ENCODE data around the gene FRMD5. TPM values are rescaled to one million over a fixed set of nuclear protein-coding genes. Genes with fewer than 3 reads are reported as not detected.

Gene FRMD5
- total RNA-seq, 1 experiment from 2014 or later = 27.2 TPM

GRCh38 chr15:44093836-44094235 lies 101.2 kb downstream of the FRMD5 start:
- TF ChIP-seq CBX3 (IDR thresholded peaks at IDR 0.05; ENCODE audit: low read depth) = no peak
- no peak for TF ChIP-seq EZH2 (IDR thresholded peaks at IDR 0.05)
- no peak for TF ChIP-seq EZH2phosphoT487 (IDR thresholded peaks at IDR 0.05; ENCODE audit: borderline replicate concordance)
- no peak for TF ChIP-seq ZBTB33 (IDR thresholded peaks at IDR 0.05; ENCODE audit: extremely low read depth, insufficient replicate concordance, low read length)
- TF ChIP-seq YY1 (IDR thresholded peaks at IDR 0.05; ENCODE audit: extremely low read depth, insufficient replicate concordance, low read depth, low read length) = no peak
- TF ChIP-seq, protein P1, sequence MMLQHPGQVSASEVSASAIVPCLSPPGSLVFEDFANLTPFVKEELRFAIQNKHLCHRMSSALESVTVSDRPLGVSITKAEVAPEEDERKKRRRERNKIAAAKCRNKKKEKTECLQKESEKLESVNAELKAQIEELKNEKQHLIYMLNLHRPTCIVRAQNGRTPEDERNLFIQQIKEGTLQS (IDR thresholded peaks at IDR 0.05) = no peak
- no peak for TF ChIP-seq SP1 (IDR thresholded peaks at IDR 0.05; ENCODE audit: low read depth)
- TF ChIP-seq ELF1 (IDR thresholded peaks at IDR 0.05; ENCODE audit: borderline replicate concordance, low read depth) = no peak
- TF ChIP-seq CEBPB (IDR thresholded peaks at IDR 0.05; ENCODE audit: low read depth) = no peak
- TF ChIP-seq EGR1 (IDR thresholded peaks at IDR 0.05; ENCODE audit: low read depth) = no peak
- no peak for TF ChIP-seq ZNF274 (IDR thresholded peaks at IDR 0.05; ENCODE audit: low read depth, low read length)
- TF ChIP-seq SRF (IDR thresholded peaks at IDR 0.05; ENCODE audit: low read depth) = no peak
- TF ChIP-seq POLR2AphosphoS5 (IDR thresholded peaks at IDR 0.05; ENCODE audit: low read depth, low read length) = no peak
- TF ChIP-seq RAD21 (IDR thresholded peaks at IDR 0.05; ENCODE audit: low read depth) = no peak
- intact Hi-C loops (cut with micrococcal nuclease) = no loop called here
- DNase-seq (ENCODE audit: low read depth, low spot score) (no peak), ATAC-seq (no peak)
- no peaks in the 10 kb centered on the region for H3K27me3 ChIP-seq (ENCODE audit: insufficient read depth, low read length)
- H3K36me3 ChIP-seq (ENCODE audit: control insufficient read depth in 1 of 2, insufficient read depth in 2 of 2, low read length in 2 of 2) = no peaks in the 10 kb centered on the region
- no peaks in the 10 kb centered on the region for H4K20me1 ChIP-seq (ENCODE audit: insufficient read depth)
- no peak overlapping the region for H2AFZ ChIP-seq (ENCODE audit: low read depth, low read length, poor library complexity, severe bottlenecking)
- ChIA-PET RAD21 (ENCODE audit: low non-redundant PET in 1 of 2, low total read pairs in 2 of 2, uncharacterized antibody in 2 of 2, unreplicated experiment in 2 of 2) (no interaction called here), POLR2A (no interaction called here), CTCF (no interaction called here)
- no peak overlapping the region for H3K4me2 ChIP-seq (ENCODE audit: low read length)
- H3K9ac ChIP-seq (ENCODE audit: low read length) = no peak overlapping the region
- BruUV-seq (replicated peaks) = no TSS peak
- no peak overlapping the region for H3K4me3 ChIP-seq (replicated peaks in 1 of 2; ENCODE audit: low read depth in 1 of 2, low read length in 2 of 2)
- no peaks in the 10 kb centered on the region for H3K9me3 ChIP-seq (ENCODE audit: control insufficient read depth in 1 of 2, insufficient read depth in 1 of 2, low read depth in 1 of 2, low read length in 2 of 2)
- no peaks in the 10 kb centered on the region for H3K9me2 ChIP-seq (ENCODE audit: insufficient read depth)
- H3K27ac ChIP-seq (ENCODE audit: low read depth, low read length) = no peak overlapping the region
- H3K4me1 ChIP-seq (ENCODE audit: control insufficient read depth in 1 of 2, insufficient read depth in 2 of 2, low read length in 2 of 2) = peaks cover 0 to 39% of the 10 kb centered on the region in 2 experiments; a peak in 2 of 4 replicates
- H3K79me2 ChIP-seq (ENCODE audit: insufficient read depth, low read length) = peaks cover 69% of the 10 kb centered on the region
